PC-3 (cell line): Measurements from ENCODE around the gene HS3ST5. TPM values are rescaled to one million over a fixed set of nuclear protein-coding genes. Genes with fewer than 3 reads are reported as not detected.
"Not testable (repeated sequence)": the region's sequence is repeated elsewhere in the genome, so short reads cannot be mapped to it uniquely, and the experiment has no call there.

Experiments used
- ATAC-seq: fragments of 200-7000 bp; cut with Tn5 transposase; 2 replicates; pipeline ENCODE4 v1.9.1; 2020; ENCODE audit warnings: mild to moderate bottlenecking, moderate library complexity
- BruUV-seq: library from RNA; stranded (reverse); fragments of 400-500 nt; replicated peaks from 2 replicates; lab custom pipeline; 2021; lab: Mats Ljungman, UMichigan
- CTCF ChIA-PET: fragments of 300-600 bp; sonication (Branson Sonifier 250); formaldehyde crosslinking; loops from one replicate; lab custom pipeline; 2022; ENCODE audit warnings: antibody characterized with exemption; lab: Charles Lee
- POLR2A ChIA-PET: fragments of 300-600 bp; sonication (Branson Sonifier 250); formaldehyde crosslinking; loops from one replicate; lab custom pipeline; 2022; ENCODE audit warnings: antibody characterized with exemption; ENCODE audit not compliant: unreplicated experiment; lab: Charles Lee
- DNase-seq: peaks from one replicate; pipeline ENCODE4 v3.0.0-alpha.2; 2015
- H2AFZ ChIP-seq: fragments of 300-600 bp; sonication (generic); 2 replicates; pipeline ENCODE4 v1.6.0; 2016; ENCODE audit warnings: antibody characterized with exemption, low read length
- H3F3A ChIP-seq: fragments of 300-600 bp; sonication (generic); one replicate; pipeline ENCODE4 v1.6.0; 2017; ENCODE audit warnings: antibody characterized with exemption, low read length, control low read depth, mild to moderate bottlenecking; ENCODE audit not compliant: unreplicated experiment
- H3K27ac ChIP-seq: fragments of 300-600 bp; sonication (generic); 2 replicates; pipeline ENCODE4 v1.5.1; 2016; ENCODE audit warnings: mild to moderate bottlenecking, low read length
- H3K27me3 ChIP-seq: fragments of 300-600 bp; sonication (generic); 2 replicates; pipeline ENCODE4 v1.6.1; 2016; ENCODE audit warnings: low read length, mixed read lengths
- H3K36me3 ChIP-seq: fragments of 300-600 bp; sonication (generic); 2 replicates; pipeline ENCODE4 v1.6.1; 2016; ENCODE audit warnings: low read depth, mixed run types, low read length, mixed read lengths
- H3K4me1 ChIP-seq: fragments of 300-600 bp; sonication (generic); 2 replicates; pipeline ENCODE4 v1.5.1; 2016; ENCODE audit warnings: low read length; ENCODE audit not compliant: insufficient read depth
- H3K4me2 ChIP-seq: fragments of 300-600 bp; sonication (generic); 2 replicates; pipeline ENCODE4 v1.6.0; 2016; ENCODE audit warnings: low read length
- H3K4me3 ChIP-seq: fragments of 300-600 bp; sonication (generic); 2 replicates; pipeline ENCODE4 v1.5.1; 2016; ENCODE audit warnings: mild to moderate bottlenecking, low read length, mixed read lengths
- H3K79me2 ChIP-seq: fragments of 300-600 bp; sonication (generic); 2 replicates; pipeline ENCODE4 v1.6.1; 2017; ENCODE audit warnings: low read length, mixed read lengths
- H3K9ac ChIP-seq: fragments of 300-600 bp; sonication (generic); 2 replicates; pipeline ENCODE4 v1.6.0; 2016; ENCODE audit warnings: mild to moderate bottlenecking, low read length
- H3K9me2 ChIP-seq: fragments of 300-600 bp; sonication (generic); replicated peaks from 2 replicates; pipeline ENCODE4 v1.6.1; 2016; ENCODE audit warnings: mixed run types, low read length, mixed read lengths
- H3K9me3 ChIP-seq: fragments of 300-600 bp; sonication (generic); 2 replicates; pipeline ENCODE4 v1.6.1; 2016; ENCODE audit warnings: low read length, mixed read lengths
- H4K20me1 ChIP-seq: fragments of 300-600 bp; sonication (generic); 2 replicates; pipeline ENCODE4 v1.6.1; 2016; ENCODE audit warnings: low read length, mixed read lengths
- EZH2 ChIP-seq: fragments of 300-600 bp; sonication (generic); IDR thresholded peaks from one replicate; pipeline ENCODE4 v1.6.1; 2017; ENCODE audit warnings: antibody characterized with exemption, mild to moderate bottlenecking, low read length; ENCODE audit not compliant: unreplicated experiment
- EZH2phosphoT487 ChIP-seq: fragments of 300-600 bp; sonication (generic); IDR thresholded peaks from 2 replicates; pipeline ENCODE4 v1.6.1; 2018; ENCODE audit warnings: mild to moderate bottlenecking, antibody characterized with exemption, low read length, borderline replicate concordance
- intact Hi-C: fragments of 100-400 bp; cut with micrococcal nuclease; formaldehyde crosslinking; loops from 2 replicates; pipeline ENCODE4 v1.9.0; 2023
- total RNA-seq: library from RNA; depleted of rRNA; stranded (reverse); fragments of >200 nt; gene quantifications from 2 replicates; pipeline ENCODE4 v1.2.3, GENCODE V29; 2014
- TF ChIP-seq, protein P1 (sequence below): fragments of 300-600 bp; sonication (generic); conservative IDR thresholded peaks from 2 replicates; pipeline ENCODE4 v1.5.1; 2017; ENCODE audit warnings: antibody characterized with exemption, low read depth, mild to moderate bottlenecking, low read length

The HS3ST5 gene
- total RNA-seq, 1 experiment from 2014 or later = 1.2 TPM

DNA sequence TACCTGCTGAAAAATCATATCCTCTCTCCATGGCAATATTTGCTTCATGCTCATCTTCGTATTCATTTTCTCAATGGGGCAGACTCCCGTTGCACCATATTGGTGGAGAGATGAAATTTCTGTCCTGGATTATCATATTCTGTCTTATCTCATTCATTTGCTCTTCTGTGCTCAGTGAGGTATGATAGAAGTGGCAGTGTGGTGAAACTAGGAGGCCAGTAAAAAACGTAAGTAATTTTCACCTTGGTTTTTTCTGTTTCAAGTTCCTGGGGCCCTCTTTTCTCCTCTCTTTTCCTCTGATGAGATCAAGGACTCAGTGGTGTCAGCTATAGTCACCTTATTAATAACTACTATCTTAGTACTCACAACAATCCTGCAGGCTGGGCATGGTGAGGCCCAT lies 189.4 kb downstream of the HS3ST5 start:
- no TSS peak for BruUV-seq
- CTCF ChIA-PET = no interaction called here
- no peak for ATAC-seq

DNA sequence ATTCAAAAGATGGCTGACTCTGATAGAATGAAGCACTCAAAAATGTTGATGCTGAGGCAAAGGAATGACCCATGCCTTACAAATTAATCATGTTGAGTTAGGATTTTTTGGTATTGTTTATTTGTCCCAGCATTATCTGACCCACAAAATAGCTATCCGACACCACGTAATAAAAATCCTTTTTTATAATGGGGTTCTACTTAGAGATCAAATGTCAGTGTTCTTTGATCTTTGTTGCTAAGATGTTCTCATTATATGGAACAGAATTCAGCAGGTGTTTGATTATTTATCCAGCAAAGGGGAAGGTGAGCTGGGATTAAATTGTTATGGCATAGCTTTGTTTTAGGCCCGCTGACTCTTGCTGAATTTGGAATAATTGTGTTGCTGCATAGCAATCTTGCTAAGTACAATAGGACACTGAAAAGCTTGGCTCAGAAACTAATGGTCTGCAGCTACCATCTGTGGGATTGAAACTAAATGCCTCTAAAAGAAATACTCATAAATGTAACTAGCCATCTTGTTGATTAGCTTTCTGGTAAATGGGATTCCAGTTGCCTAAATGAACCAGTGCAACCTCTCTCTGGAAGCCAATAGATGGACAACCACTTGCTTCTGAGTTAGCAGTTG lies 191.6 kb downstream of the HS3ST5 start:
- no TSS peak for BruUV-seq
- POLR2A ChIA-PET = no interaction called here
- CTCF ChIA-PET = no interaction called here

More for the DNA sequence above, 189.4 kb downstream of the HS3ST5 start:
- no peaks in the 10 kb centered on the region for H4K20me1 ChIP-seq
- no peak overlapping the region for H3K4me3 ChIP-seq
- no peaks in the 10 kb centered on the region for H3F3A ChIP-seq
- TF ChIP-seq EZH2 = no peak
- TF ChIP-seq EZH2phosphoT487 = no peak
- TF ChIP-seq, protein P1, sequence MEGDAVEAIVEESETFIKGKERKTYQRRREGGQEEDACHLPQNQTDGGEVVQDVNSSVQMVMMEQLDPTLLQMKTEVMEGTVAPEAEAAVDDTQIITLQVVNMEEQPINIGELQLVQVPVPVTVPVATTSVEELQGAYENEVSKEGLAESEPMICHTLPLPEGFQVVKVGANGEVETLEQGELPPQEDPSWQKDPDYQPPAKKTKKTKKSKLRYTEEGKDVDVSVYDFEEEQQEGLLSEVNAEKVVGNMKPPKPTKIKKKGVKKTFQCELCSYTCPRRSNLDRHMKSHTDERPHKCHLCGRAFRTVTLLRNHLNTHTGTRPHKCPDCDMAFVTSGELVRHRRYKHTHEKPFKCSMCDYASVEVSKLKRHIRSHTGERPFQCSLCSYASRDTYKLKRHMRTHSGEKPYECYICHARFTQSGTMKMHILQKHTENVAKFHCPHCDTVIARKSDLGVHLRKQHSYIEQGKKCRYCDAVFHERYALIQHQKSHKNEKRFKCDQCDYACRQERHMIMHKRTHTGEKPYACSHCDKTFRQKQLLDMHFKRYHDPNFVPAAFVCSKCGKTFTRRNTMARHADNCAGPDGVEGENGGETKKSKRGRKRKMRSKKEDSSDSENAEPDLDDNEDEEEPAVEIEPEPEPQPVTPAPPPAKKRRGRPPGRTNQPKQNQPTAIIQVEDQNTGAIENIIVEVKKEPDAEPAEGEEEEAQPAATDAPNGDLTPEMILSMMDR = no peak
- H3K79me2 ChIP-seq = no peaks in the 10 kb centered on the region
- H3K9ac ChIP-seq = no peak overlapping the region
- no peak overlapping the region for H3K4me2 ChIP-seq
- DNase-seq = no peak
- H3K27ac ChIP-seq = no peak overlapping the region
- no peaks in the 10 kb centered on the region for H3K9me3 ChIP-seq
- no peaks in the 10 kb centered on the region for H3K36me3 ChIP-seq
- no peaks in the 10 kb centered on the region for H3K4me1 ChIP-seq
- no peak overlapping the region for H2AFZ ChIP-seq
- H3K27me3 ChIP-seq = no peaks in the 10 kb centered on the region
- H3K9me2 ChIP-seq = no peaks in the 10 kb centered on the region
- POLR2A ChIA-PET = no interaction called here
- intact Hi-C loops = no loop called here

DNA sequence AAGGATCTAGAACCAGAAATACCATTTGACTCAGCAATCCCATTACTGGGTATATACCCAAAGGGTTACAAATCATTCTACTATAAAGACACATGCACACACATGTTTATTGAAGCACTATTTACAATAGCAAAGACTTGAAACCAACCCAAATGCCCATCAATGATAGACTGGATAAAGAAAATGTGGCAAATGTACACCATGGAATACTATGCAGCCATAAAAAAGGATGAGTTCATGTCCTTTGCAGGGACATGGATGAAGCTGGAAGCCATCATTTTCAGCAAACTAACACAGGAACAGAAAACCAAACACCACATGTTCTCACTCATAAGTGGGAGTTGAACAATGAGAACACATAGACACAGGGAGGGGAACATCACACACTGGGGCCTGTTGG lies 193.6 kb downstream of the HS3ST5 start:
- intact Hi-C loops = not testable (repeated sequence)

More for the DNA sequence above, 191.6 kb downstream of the HS3ST5 start:
- H3K9me2 ChIP-seq = no peaks in the 10 kb centered on the region
- intact Hi-C loops = no loop called here
- no peak overlapping the region for H3K9ac ChIP-seq
- DNase-seq = no peak
- TF ChIP-seq EZH2 = no peak
- TF ChIP-seq EZH2phosphoT487 = no peak
- TF ChIP-seq, protein P1 = no peak
- H2AFZ ChIP-seq = no peak overlapping the region
- H3K27me3 ChIP-seq = no peaks in the 10 kb centered on the region
- no peaks in the 10 kb centered on the region for H3K36me3 ChIP-seq
- ATAC-seq = no peak
- H3K4me3 ChIP-seq = no peak overlapping the region
- no peak overlapping the region for H3K27ac ChIP-seq
- H3K9me3 ChIP-seq = no peaks in the 10 kb centered on the region
- H4K20me1 ChIP-seq = no peaks in the 10 kb centered on the region
- H3K4me2 ChIP-seq = no peak overlapping the region
- no peaks in the 10 kb centered on the region for H3F3A ChIP-seq
- no peaks in the 10 kb centered on the region for H3K79me2 ChIP-seq
- no peaks in the 10 kb centered on the region for H3K4me1 ChIP-seq

More for the DNA sequence above, 193.6 kb downstream of the HS3ST5 start:
- H3K9me2 ChIP-seq, DNase-seq, H3K79me2 ChIP-seq, H3K4me1 ChIP-seq, H4K20me1 ChIP-seq, ATAC-seq, POLR2A ChIA-PET, H3K27ac ChIP-seq, BruUV-seq, H3K4me2 ChIP-seq, H2AFZ ChIP-seq, H3K9ac ChIP-seq, H3K36me3 ChIP-seq, CTCF ChIA-PET, H3K9me3 ChIP-seq, H3K4me3 ChIP-seq, H3F3A ChIP-seq, H3K27me3 ChIP-seq: not testable (repeated sequence)
